WTC11 (cell line): ENCODE data around the gene AHNAK2.

Experiments
- FOXK1 ChIP-seq: sonication (generic); formaldehyde crosslinking; IDR thresholded peaks from 2 replicates; pipeline ENCODE4 v1.8.0; 2022; ENCODE audit warnings: mild to moderate bottlenecking, moderate library complexity, missing genetic modification reagents
- NFYB ChIP-seq: sonication (generic); formaldehyde crosslinking; conservative IDR thresholded peaks from 2 replicates; pipeline ENCODE4 v1.8.0; 2022; ENCODE audit warnings: low read depth, missing genetic modification reagents
- NR2C2 ChIP-seq: sonication (generic); formaldehyde crosslinking; IDR thresholded peaks from 2 replicates; pipeline ENCODE4 v1.8.0; 2022; ENCODE audit warnings: mild to moderate bottlenecking, missing genetic modification reagents
- OVOL2 ChIP-seq: fragments of 250-450 bp; sonication (Bioruptor Pico); IDR thresholded peaks from 2 replicates; pipeline ENCODE4 v1.9.0; 2021; ENCODE audit warnings: mild to moderate bottlenecking, borderline replicate concordance
- ZNF121 ChIP-seq: sonication (generic); formaldehyde crosslinking; IDR thresholded peaks from 2 replicates; pipeline ENCODE4 v1.8.0; 2023; ENCODE audit warnings: missing genetic modification reagents
- ZNF232 ChIP-seq: sonication (generic); formaldehyde crosslinking; IDR thresholded peaks from 2 replicates; pipeline ENCODE4 v1.8.0; 2022; ENCODE audit warnings: mild to moderate bottlenecking, missing genetic modification reagents
- TF ChIP-seq, protein P1 (sequence below): fragments of 200-600 bp; IDR thresholded peaks from 2 replicates; pipeline ENCODE4 v1.8.0; 2022; ENCODE audit warnings: antibody characterized with exemption
- TF ChIP-seq, protein P2 (sequence below): sonication (generic); formaldehyde crosslinking; IDR thresholded peaks from 2 replicates; pipeline ENCODE4 v1.8.1; 2022; ENCODE audit warnings: mild to moderate bottlenecking, missing genetic modification reagents, moderate library complexity, borderline replicate concordance
- TF ChIP-seq, protein P3 (sequence below): sonication (generic); formaldehyde crosslinking; IDR thresholded peaks from 2 replicates; pipeline ENCODE4 v1.8.0; 2022; ENCODE audit warnings: mild to moderate bottlenecking, missing genetic modification reagents
- TF ChIP-seq, protein P4 (sequence below): fragments of 250-450 bp; sonication (Bioruptor Pico); IDR thresholded peaks from 2 replicates; pipeline ENCODE4 v1.9.0; 2021; ENCODE audit warnings: mild to moderate bottlenecking, borderline replicate concordance
- TF ChIP-seq, protein P5 (sequence below): sonication (generic); formaldehyde crosslinking; IDR thresholded peaks from 2 replicates; pipeline ENCODE4 v1.8.1; 2023; ENCODE audit warnings: mild to moderate bottlenecking, missing genetic modification reagents, moderate library complexity
- TF ChIP-seq, protein P6 (sequence below): sonication (generic); formaldehyde crosslinking; IDR thresholded peaks from 2 replicates; pipeline ENCODE4 v1.8.1; 2022; ENCODE audit warnings: mild to moderate bottlenecking, moderate library complexity, missing genetic modification reagents

DNA sequence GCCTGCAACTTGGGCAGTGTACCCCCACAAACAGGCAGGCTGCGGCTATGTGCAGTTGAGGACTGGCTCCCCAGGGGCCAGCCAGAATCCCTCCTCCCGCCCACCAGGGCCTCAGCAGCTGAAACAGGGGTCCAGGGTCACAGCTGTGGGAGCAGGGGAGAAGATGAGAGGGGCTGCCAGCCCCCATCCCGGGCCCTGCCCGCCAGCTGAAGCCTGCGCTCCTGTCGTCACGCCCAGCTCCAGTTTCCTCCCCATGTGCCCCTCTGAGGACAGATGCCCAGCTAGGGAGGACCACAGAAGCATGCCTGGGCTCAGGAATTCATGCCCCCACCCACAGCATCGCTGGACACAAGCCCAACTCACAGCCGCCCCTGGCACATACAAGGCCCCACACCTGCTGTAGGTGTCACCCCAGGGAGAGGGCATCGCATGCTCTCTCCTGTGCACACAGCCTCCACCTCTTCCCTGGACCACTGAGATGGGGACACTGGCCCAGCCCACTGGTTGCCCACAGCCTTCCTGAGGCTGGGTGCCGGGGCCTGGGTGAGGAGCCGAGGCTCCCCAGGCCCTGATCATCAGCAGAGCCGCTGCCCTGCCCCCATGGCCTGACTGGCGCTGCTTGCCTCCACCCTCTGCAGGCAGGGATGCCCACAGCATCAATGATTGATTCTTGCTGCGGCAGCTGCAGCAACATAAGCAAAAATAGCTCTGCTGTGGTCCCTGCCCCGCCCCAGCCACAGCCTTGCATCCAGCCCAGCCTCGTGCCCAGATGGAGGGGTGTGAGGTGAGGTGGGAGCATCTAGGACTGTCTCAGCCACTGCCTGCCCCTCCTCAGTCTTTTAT is 3.7 kb upstream of the AHNAK2 start:
- TF ChIP-seq, protein P1, sequence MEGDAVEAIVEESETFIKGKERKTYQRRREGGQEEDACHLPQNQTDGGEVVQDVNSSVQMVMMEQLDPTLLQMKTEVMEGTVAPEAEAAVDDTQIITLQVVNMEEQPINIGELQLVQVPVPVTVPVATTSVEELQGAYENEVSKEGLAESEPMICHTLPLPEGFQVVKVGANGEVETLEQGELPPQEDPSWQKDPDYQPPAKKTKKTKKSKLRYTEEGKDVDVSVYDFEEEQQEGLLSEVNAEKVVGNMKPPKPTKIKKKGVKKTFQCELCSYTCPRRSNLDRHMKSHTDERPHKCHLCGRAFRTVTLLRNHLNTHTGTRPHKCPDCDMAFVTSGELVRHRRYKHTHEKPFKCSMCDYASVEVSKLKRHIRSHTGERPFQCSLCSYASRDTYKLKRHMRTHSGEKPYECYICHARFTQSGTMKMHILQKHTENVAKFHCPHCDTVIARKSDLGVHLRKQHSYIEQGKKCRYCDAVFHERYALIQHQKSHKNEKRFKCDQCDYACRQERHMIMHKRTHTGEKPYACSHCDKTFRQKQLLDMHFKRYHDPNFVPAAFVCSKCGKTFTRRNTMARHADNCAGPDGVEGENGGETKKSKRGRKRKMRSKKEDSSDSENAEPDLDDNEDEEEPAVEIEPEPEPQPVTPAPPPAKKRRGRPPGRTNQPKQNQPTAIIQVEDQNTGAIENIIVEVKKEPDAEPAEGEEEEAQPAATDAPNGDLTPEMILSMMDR = no peak
- TF ChIP-seq NR2C2 (CRISPR knock-in tag) (no peak), FOXK1 (CRISPR knock-in tag) (no peak), NFYB (CRISPR knock-in tag) (no peak), ZNF121 (no peak), ZNF232 (CRISPR knock-in tag) (no peak), OVOL2 (no peak)
- TF ChIP-seq, protein P2, sequence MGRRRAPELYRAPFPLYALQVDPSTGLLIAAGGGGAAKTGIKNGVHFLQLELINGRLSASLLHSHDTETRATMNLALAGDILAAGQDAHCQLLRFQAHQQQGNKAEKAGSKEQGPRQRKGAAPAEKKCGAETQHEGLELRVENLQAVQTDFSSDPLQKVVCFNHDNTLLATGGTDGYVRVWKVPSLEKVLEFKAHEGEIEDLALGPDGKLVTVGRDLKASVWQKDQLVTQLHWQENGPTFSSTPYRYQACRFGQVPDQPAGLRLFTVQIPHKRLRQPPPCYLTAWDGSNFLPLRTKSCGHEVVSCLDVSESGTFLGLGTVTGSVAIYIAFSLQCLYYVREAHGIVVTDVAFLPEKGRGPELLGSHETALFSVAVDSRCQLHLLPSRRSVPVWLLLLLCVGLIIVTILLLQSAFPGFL (CRISPR knock-in tag) = no peak
- TF ChIP-seq, protein P3, sequence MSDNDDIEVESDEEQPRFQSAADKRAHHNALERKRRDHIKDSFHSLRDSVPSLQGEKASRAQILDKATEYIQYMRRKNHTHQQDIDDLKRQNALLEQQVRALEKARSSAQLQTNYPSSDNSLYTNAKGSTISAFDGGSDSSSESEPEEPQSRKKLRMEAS (CRISPR knock-in tag) = no peak
- TF ChIP-seq, protein P4, sequence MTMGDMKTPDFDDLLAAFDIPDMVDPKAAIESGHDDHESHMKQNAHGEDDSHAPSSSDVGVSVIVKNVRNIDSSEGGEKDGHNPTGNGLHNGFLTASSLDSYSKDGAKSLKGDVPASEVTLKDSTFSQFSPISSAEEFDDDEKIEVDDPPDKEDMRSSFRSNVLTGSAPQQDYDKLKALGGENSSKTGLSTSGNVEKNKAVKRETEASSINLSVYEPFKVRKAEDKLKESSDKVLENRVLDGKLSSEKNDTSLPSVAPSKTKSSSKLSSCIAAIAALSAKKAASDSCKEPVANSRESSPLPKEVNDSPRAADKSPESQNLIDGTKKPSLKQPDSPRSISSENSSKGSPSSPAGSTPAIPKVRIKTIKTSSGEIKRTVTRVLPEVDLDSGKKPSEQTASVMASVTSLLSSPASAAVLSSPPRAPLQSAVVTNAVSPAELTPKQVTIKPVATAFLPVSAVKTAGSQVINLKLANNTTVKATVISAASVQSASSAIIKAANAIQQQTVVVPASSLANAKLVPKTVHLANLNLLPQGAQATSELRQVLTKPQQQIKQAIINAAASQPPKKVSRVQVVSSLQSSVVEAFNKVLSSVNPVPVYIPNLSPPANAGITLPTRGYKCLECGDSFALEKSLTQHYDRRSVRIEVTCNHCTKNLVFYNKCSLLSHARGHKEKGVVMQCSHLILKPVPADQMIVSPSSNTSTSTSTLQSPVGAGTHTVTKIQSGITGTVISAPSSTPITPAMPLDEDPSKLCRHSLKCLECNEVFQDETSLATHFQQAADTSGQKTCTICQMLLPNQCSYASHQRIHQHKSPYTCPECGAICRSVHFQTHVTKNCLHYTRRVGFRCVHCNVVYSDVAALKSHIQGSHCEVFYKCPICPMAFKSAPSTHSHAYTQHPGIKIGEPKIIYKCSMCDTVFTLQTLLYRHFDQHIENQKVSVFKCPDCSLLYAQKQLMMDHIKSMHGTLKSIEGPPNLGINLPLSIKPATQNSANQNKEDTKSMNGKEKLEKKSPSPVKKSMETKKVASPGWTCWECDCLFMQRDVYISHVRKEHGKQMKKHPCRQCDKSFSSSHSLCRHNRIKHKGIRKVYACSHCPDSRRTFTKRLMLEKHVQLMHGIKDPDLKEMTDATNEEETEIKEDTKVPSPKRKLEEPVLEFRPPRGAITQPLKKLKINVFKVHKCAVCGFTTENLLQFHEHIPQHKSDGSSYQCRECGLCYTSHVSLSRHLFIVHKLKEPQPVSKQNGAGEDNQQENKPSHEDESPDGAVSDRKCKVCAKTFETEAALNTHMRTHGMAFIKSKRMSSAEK (CRISPR knock-in tag) = no peak
- TF ChIP-seq, protein P5, sequence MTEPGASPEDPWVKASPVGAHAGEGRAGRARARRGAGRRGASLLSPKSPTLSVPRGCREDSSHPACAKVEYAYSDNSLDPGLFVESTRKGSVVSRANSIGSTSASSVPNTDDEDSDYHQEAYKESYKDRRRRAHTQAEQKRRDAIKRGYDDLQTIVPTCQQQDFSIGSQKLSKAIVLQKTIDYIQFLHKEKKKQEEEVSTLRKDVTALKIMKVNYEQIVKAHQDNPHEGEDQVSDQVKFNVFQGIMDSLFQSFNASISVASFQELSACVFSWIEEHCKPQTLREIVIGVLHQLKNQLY (CRISPR knock-in tag) = no peak
- TF ChIP-seq, protein P6, sequence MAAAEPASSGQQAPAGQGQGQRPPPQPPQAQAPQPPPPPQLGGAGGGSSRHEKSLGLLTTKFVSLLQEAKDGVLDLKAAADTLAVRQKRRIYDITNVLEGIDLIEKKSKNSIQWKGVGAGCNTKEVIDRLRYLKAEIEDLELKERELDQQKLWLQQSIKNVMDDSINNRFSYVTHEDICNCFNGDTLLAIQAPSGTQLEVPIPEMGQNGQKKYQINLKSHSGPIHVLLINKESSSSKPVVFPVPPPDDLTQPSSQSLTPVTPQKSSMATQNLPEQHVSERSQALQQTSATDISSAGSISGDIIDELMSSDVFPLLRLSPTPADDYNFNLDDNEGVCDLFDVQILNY (CRISPR knock-in tag) = no peak
